ENCODE data around the gene SEMA4D.

- TF ChIP-seq CTCF (IDR thresholded peaks at IDR 0.05; ENCODE audit: poor library complexity): no peak
- TF ChIP-seq EZH2 (IDR thresholded peaks at IDR 0.05; ENCODE audit: borderline replicate concordance): no peak
- no peak for TF ChIP-seq EZH2phosphoT487 (IDR thresholded peaks at IDR 0.05; ENCODE audit: low read depth, severe bottlenecking, unreplicated experiment)
Observed at GRCh38 chr9:89386206-89386605, 111.7 kb downstream of the SEMA4D start.
